Nephron progenitor cell (in vitro differentiated cells): ENCODE measurements around the gene ASPHD1.

Experiments
- DNase-seq: peaks from one replicate; pipeline ENCODE4 v3.0.0; 2021
- H3K27ac Mint-ChIP-seq: 2 replicates; pipeline ENCODE4 v1.8.0; 2021; ENCODE audit warnings: mild to moderate bottlenecking, moderate library complexity, mixed read lengths
- H3K27me3 Mint-ChIP-seq: 2 replicates; pipeline ENCODE4 v1.8.0; 2021; ENCODE audit warnings: mild to moderate bottlenecking, low read depth, mixed read lengths; ENCODE audit not compliant: poor library complexity
- H3K36me3 Mint-ChIP-seq: 2 replicates; pipeline ENCODE4 v1.8.0; 2021; ENCODE audit warnings: low read depth, mixed read lengths
- H3K4me1 Mint-ChIP-seq: 2 replicates; pipeline ENCODE4 v1.8.0; 2021; ENCODE audit warnings: mixed read lengths
- H3K4me3 Mint-ChIP-seq: 2 replicates; pipeline ENCODE4 v1.8.0; 2021; ENCODE audit warnings: mild to moderate bottlenecking, moderate library complexity, mixed read lengths
- H3K9me3 Mint-ChIP-seq: 2 replicates; pipeline ENCODE4 v1.8.0; 2021; ENCODE audit warnings: mild to moderate bottlenecking, moderate library complexity, mixed read lengths
- CTCF ChIP-seq: fragments of 200-600 bp; sonication (generic); IDR thresholded peaks from 2 replicates; pipeline ENCODE4 v1.5.0; 2021; ENCODE audit warnings: antibody characterized with exemption

Gene ASPHD1

GRCh38 chr16:29896841-29897240 is 3.4 kb upstream of the ASPHD1 start:
- Mint-ChIP-seq H3K27ac (no peak overlapping the region), H3K4me3 (no peak overlapping the region), H3K36me3 (no peaks in the 10 kb centered on the region), H3K9me3 (no peaks in the 10 kb centered on the region), H3K27me3 (peaks cover 34% of the 10 kb centered on the region), H3K4me1 (peaks cover 42% of the 10 kb centered on the region)
- TF ChIP-seq CTCF = no peak
- DNase-seq = no peak

- no peak for DNase-seq
- peak overlapping the region; percentile 11 for H3K27ac Mint-ChIP-seq
- no peak for TF ChIP-seq CTCF
- no peaks in the 10 kb centered on the region for H3K9me3 Mint-ChIP-seq
- H3K4me3 Mint-ChIP-seq = no peak overlapping the region
- no peaks in the 10 kb centered on the region for H3K36me3 Mint-ChIP-seq
- H3K27me3 Mint-ChIP-seq = peaks cover 39% of the 10 kb centered on the region
- H3K4me1 Mint-ChIP-seq = peaks cover 46% of the 10 kb centered on the region
These were observed 3.0 kb upstream of the ASPHD1 start for GRCh38 chr16:29897333-29897732.

- Mint-ChIP-seq H3K36me3 (no peaks in the 10 kb centered on the region), H3K9me3 (no peaks in the 10 kb centered on the region), H3K27ac (no peak overlapping the region), H3K27me3 (peaks cover 42% of the 10 kb centered on the region), H3K4me3 (peak overlapping the region; percentile 80), H3K4me1 (peaks cover 46% of the 10 kb centered on the region)
- TF ChIP-seq CTCF = no peak
- DNase-seq = peak; percentile 63
These were observed 2.0 kb upstream of the ASPHD1 start for GRCh38 chr16:29898135-29898803.

- no peaks in the 10 kb centered on the region for H3K9me3 Mint-ChIP-seq
- H3K4me3 Mint-ChIP-seq = peak overlapping the region; percentile 80
- peak; percentile 44 for DNase-seq
- no peak overlapping the region for H3K27ac Mint-ChIP-seq
- peaks cover 47% of the 10 kb centered on the region for H3K27me3 Mint-ChIP-seq
- no peaks in the 10 kb centered on the region for H3K36me3 Mint-ChIP-seq
- H3K4me1 Mint-ChIP-seq = peaks cover 51% of the 10 kb centered on the region
- no peak for TF ChIP-seq CTCF
These were observed 1.3 kb upstream of the ASPHD1 start for GRCh38 chr16:29898804-29899515.

GRCh38 chr16:29899516-29900101 is 679 bp upstream of the ASPHD1 start, which contains the start of gene SEZ6L2:
Gene SEZ6L2 (minus strand): TSS chr16:29899550. CDS start chr16:29899019, 531 bp downstream.
- TF ChIP-seq CTCF = no peak
- Mint-ChIP-seq H3K27me3 (peaks cover 46% of the 10 kb centered on the region), H3K4me3 (peak within 1 kb of the TSS; percentile 80), H3K27ac (no peak within 1 kb of the TSS), H3K36me3 (no peaks in the 10 kb centered on the region), H3K9me3 (no peaks in the 10 kb centered on the region), H3K4me1 (peaks cover 51% of the 10 kb centered on the region)
- DNase-seq = peak; percentile 98
